Stimulated activated CD4-positive, alpha-beta T cell treated with anti-CD3 and anti-CD28 coated beads, Interleukin-4, amount 100 ng/mL, for 24 hours (primary cell): Measurements from ENCODE around the gene DTX4.

Experiments
- DNase-seq: peaks from one replicate; pipeline ENCODE4 v3.0.0-alpha.2; 2020

Gene DTX4

GRCh38 chr11:59192446-59193020, 20.6 kb downstream of the DTX4 start:
- DNase-seq = no peak

DNA sequence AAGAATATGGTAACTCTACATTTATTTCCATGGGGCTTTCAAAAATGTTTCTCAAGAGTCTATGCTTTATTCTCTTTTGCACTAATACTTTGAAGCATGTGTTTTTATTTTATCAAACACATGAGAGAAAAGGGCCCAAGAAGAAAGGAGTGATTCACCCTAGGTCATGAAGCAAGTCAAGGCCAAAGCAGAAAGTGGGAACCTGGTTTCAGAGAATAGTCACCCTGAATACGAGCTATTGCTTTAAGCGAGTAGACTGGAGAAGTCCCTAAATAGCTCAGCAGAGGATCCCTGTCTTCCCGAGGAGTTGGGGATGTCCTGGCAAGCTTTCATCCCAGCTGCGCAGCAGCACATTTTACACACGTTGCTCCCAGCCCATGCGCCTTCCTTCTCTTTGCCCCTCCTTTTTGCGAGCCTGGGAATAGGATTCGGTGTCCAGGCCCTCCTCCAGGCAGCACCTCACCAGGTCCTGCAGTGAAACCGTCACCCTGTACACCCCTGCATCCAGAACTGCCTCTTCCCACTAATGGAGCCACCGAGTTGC, 21.7 kb downstream of the DTX4 start:
- DNase-seq = no peak

DNA sequence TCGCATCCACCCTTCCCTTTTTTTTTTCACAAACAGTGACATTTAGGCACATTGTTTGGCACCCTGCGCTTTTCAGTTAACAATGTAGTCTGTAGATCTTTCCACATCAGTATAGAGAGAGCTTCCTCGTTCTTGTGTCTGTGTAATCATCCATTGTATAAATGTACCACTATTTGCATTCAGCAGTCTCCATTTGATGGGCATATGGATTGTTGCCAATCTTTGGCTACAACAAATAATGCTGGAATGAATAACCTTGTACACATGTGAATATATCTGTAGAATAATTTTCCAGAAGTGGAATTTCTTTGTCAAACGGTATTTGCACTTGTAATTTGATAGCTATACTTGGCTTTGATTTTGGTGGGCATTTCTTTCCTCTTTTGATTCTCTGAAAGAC, 23.7 kb downstream of the DTX4 start:
- DNase-seq = no peak

GRCh38 chr11:59196777-59197176, 24.8 kb downstream of the DTX4 start:
- no peak for DNase-seq

- DNase-seq = no peak
Measured at GRCh38 chr11:59197991-59198390, 26.1 kb downstream of the DTX4 start.

- DNase-seq = no peak
Measured at GRCh38 chr11:59198726-59199125, 26.8 kb downstream of the DTX4 start.

DNA sequence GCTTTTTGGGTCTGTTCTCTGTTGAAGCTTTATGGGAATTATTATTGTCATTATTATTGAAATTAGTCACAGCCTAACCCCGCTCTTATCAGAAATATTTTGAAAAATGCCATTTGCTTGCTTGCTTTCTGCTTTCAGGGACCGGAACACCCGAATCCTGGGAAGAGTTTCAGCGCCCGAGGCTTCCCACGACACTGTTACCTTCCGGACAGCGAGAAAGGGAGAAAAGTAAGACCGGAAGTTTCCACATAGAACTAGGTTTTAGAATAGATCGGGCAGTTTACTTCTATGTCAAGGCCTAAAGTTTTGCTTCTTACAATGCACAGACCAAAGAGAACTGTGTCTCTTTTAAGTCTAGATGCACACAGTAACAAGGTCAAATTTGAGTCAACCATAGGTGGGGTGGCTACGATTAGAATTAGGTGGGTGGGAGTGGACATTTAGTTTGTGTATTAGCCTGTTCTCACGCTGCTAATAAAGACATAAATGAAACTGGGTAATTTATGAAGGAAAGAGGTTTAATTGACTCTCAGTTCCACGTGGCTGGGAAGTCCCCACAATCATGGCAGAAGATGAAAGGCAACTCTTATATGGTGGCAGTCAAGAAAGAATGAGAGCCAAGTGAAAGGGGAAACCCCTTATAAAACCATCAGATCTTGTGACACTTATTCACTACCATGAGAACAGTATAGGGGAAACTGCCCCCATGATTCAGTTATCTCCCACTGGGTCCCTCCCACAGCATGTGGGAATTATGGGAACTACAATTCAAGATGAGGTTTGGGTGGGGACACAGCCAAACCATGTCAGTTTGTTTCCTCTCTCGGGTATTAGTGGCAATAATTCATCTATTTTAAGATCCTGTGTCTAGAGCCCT, 27.9 kb downstream of the DTX4 start:
- peak; percentile 56 for DNase-seq

DNA sequence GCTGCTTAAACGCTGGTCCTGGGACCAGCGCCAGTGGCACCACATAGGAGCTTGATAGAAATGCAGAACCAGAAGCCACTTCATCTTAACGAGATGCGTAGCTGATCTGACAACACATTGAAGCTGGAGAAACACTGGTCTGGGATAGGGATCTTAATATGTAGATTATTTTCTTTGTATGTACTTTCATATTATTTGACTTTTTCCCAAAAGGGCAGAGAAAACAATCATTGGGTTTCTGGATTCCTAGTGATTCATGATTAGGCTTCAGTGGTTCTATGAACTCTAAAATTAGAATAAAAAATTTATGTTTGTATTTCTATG, 28.5 kb downstream of the DTX4 start:
- no peak for DNase-seq

DNA sequence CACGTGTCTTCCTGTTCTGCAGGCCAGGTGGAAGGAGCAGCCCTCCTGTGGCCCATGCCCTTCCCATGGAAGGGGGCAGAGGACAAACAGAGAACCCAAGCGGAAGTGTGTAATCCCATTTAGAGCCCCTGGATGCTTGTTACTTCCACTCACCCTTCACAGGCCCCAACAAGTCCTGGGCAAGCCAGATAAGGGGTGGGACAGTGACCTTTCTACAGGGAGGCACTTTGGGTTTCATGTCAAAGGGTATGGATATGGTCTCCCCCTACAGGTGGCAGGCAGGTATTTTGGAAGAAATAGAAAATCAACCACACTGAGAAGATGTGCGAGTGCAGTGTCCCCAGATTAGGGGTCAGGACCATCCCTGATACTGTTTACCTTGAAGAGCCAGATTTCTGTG, 29.4 kb downstream of the DTX4 start:
- no peak for DNase-seq

GRCh38 chr11:59204746-59205145, 32.8 kb downstream of the DTX4 start:
- DNase-seq = no peak

DNA sequence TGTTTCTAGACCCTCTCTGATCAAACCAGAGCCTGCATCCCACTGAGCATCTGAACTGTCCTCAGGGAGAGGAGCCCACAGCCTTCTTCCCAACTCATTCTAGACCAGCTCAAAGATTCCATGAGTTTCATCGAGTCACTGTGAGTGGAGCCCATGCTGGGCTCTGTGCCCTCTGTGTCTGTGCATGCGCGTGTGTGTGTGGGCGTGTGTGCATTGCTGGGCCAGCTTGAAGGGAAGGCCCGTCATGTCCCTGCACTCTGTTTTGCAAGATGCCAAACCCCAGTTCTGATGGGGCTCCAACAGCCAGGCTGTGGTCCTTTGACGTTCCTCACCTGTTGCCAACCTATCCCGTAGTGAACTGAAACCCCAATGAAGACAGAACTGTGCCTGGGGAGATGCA, 33.7 kb downstream of the DTX4 start:
- DNase-seq = no peak

DNA sequence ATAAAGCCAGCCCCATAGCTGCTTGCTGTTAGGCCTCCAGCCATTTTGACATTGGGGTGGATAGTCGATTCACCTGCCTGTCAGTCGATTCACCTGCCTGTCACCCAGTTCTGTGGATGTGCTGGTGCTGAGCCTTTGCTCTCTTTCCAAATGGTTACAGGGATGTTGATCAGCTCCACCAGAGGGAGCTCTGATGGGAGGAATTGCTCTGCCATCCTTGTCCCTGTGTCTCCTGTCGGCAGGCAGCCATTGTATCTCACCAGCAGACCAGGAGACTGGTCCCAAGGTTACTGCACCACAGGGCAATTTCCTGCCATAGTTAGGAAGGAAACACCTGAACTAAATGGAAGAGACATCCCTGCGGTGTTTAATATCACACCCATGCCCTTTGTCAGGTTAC, 34.7 kb downstream of the DTX4 start:
- no peak for DNase-seq

- peak; percentile 66 for DNase-seq
Measured at GRCh38 chr11:59207988-59208451, 36.1 kb downstream of the DTX4 start.

GRCh38 chr11:59208956-59209355, 37.0 kb downstream of the DTX4 start:
- DNase-seq = peak; percentile 57

GRCh38 chr11:59212222-59212621, 40.3 kb downstream of the DTX4 start:
- DNase-seq = no peak

GRCh38 chr11:59212744-59213631, 41.1 kb downstream of the DTX4 start, which contains the start of gene MPEG1:
TSS of gene MPEG1 (minus strand) at chr11:59212927. CDS start at chr11:59212865, 62 bp downstream.
- no peak for DNase-seq

DNA sequence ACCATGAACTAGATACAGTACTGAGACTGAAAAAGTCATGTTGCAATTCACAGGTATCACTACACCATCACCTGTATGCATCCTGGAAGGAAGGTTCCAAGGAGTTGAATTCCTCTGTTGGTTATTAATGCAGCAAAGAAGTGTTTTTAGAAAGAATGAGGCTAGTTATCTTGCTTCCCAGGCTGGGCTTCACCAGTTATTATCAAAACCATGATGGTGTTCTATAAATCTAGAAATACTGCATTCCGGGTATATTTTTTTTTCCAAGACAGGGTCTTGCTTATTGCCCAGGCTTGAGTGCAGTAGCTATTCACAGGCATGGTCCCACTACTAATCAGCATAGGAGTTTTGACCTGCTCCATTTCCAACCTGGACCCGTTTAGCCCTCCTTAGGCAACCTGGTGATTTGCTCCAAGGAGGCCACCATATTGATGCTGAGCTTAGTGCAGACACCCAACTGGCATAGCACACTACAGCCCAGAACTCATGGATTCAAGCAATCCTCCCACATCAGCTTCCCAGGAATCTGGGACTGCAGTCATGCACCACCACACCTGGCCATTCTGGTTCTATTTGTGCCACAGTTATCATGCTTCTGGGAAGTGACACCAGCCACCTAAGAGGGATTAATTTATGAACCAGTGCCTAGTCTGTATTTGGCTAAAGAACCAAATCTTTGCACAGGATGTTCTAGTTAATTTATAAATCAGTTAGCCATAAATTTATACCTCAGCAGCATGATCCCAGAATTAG, 42.4 kb downstream of the DTX4 start:
- DNase-seq = no peak

DNA sequence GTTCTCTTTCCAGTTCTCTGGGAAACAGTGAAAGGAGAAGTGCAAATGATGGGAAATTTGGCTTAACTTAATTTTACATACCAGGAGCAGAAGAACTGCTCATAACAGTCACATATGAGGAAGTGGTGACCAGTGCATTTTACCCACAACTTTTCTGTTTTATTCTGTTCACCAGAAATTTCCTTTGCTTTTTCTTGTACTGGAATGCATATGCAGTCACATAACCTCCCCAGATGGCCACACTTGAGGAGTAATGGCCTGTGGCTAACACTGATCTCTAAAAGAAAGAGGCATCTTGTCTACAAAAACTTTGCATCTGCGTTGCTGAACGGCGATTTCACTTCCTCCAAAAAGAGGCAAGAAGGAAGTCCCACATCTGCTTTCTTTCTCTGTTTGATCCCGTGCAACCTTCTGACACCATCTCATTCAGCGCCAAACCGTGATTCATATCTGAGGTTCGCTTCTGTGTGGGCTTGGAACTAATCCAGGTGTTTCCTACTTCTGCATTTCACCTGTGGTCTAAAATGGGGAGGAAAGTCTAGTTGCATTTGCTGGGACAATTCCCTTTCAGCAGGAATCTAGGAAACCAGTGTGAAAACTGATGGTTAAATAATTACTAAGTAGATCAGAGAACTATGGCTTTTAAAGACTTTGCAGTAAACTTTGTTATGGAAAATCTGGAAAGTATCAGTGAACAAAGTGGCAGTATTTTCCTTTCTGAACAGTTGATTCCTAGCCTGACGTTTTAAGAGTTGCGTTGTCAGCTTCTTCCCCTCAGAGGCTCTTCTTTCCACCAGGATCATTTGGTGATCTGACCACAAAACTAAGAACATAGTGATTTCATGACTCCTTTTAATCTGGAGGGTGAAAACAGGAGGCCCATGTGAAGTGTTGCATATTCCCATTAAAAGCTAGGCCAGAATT, 45.0 kb downstream of the DTX4 start:
- peak; percentile 17 for DNase-seq

GRCh38 chr11:59218319-59218718, 46.4 kb downstream of the DTX4 start:
- no peak for DNase-seq

DNA sequence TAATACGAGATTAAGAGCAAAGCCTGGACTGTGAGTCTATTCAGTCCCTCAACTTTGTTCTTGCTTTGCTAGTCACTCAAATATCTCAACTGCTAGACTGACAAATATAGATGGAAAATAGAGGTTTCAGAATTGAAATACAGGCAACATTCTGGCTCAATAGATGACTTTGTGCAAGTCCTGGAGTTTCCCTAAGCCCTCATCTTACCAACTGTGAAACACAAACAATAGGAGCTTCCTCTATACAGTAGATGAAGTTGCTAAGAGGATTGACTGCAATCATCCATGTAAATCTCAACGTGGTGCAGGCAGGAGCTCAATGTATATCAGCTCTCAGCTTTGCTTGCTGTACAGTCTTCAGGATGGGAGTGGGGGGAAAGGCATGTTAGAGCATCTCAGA, 47.0 kb downstream of the DTX4 start:
- DNase-seq = no peak

GRCh38 chr11:59219836-59220235, 47.9 kb downstream of the DTX4 start:
- no peak for DNase-seq
